ENCODE measurements around the gene GPHN. TPM values are rescaled to one million over a fixed set of nuclear protein-coding genes. Genes with fewer than 3 reads are reported as not detected.

Gene GPHN
- total RNA-seq, 1 experiment from 2014 or later = 34.9 TPM

DNA sequence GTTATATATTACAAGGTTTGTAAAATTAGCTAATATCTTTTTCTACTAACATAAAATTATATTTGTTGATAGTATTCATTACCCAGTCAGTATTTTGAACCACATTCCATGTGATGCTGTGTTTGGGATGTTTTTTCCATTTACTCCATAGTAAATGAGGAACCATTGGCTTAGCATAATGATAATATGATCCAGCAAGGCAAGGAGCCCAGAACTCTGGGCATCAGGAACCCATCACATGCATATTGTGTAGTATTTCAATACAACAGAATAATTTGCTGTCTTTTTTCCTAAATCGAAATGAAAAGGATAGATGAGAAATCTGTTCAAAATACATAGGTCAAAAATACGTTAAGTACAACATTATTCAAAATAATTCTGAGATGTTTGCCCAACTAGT, 632.6 kb downstream of the GPHN start:
- no peak for DNase-seq
- Mint-ChIP-seq H3K4me3 (ENCODE audit: low read depth, unreplicated experiment) (no peak overlapping the region), H3K27me3 (ENCODE audit: unreplicated experiment) (no peaks in the 10 kb centered on the region), H3K9me3 (ENCODE audit: low read depth, unreplicated experiment) (no peaks in the 10 kb centered on the region), H3K4me1 (ENCODE audit: low read depth, unreplicated experiment) (no peaks in the 10 kb centered on the region), H3K27ac (ENCODE audit: unreplicated experiment) (no peak overlapping the region), H3K36me3 (ENCODE audit: insufficient read depth, unreplicated experiment) (peaks cover 4% of the 10 kb centered on the region)
- TF ChIP-seq, protein P1, sequence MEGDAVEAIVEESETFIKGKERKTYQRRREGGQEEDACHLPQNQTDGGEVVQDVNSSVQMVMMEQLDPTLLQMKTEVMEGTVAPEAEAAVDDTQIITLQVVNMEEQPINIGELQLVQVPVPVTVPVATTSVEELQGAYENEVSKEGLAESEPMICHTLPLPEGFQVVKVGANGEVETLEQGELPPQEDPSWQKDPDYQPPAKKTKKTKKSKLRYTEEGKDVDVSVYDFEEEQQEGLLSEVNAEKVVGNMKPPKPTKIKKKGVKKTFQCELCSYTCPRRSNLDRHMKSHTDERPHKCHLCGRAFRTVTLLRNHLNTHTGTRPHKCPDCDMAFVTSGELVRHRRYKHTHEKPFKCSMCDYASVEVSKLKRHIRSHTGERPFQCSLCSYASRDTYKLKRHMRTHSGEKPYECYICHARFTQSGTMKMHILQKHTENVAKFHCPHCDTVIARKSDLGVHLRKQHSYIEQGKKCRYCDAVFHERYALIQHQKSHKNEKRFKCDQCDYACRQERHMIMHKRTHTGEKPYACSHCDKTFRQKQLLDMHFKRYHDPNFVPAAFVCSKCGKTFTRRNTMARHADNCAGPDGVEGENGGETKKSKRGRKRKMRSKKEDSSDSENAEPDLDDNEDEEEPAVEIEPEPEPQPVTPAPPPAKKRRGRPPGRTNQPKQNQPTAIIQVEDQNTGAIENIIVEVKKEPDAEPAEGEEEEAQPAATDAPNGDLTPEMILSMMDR (IDR thresholded peaks at IDR 0.05; ENCODE audit: unreplicated experiment) = no peak
- intact Hi-C loops (cut with micrococcal nuclease; ENCODE audit: unreplicated experiment) = no loop called here
- BruUV-seq (replicated peaks) = no TSS peak
- CTCF ChIA-PET = no interaction called here

DNA sequence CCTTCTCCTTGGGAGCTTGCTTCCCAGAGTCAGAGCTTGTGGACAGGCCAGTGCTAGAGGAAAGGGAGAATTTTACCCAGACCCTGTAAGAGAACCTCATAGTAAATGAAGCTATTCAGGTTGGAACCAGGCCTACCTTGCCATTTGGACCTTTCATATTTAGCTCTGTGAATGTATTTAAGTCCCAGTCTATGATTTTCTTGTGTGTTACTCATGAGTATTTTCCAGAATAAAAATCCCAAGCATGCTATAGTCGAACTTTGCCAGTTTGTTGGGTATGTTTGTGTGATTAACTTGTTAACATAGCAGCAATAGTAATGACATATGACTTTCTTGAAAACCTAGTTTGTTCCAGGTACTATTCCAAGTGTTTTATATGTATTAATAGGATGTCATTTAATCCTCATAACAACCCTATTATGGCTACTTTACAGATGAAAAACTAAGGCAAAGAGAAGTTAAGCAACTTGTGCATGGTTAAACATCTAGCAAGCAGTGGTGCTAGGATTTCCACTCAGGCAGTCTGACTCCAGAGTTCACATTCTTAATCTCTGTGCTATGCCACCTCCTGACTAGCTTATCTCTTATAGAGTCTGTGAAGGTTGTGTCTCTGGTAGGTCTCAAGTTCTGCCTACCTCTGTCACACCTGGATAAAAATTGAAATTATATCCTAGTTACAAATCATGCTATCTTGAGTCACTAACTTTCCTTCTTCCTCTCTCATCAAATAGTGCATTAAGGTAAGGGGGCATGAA, 633.4 kb downstream of the GPHN start:
- intact Hi-C loops (cut with micrococcal nuclease; ENCODE audit: unreplicated experiment) = no loop called here
- Mint-ChIP-seq H3K36me3 (ENCODE audit: insufficient read depth, unreplicated experiment) (peaks cover 4% of the 10 kb centered on the region), H3K4me3 (ENCODE audit: low read depth, unreplicated experiment) (no peak overlapping the region), H3K27ac (ENCODE audit: unreplicated experiment) (no peak overlapping the region), H3K9me3 (ENCODE audit: low read depth, unreplicated experiment) (no peaks in the 10 kb centered on the region), H3K27me3 (ENCODE audit: unreplicated experiment) (no peaks in the 10 kb centered on the region), H3K4me1 (ENCODE audit: low read depth, unreplicated experiment) (no peaks in the 10 kb centered on the region)
- BruUV-seq (replicated peaks) = no TSS peak
- no peak for DNase-seq
- CTCF ChIA-PET = no interaction called here
- TF ChIP-seq, protein P1 (IDR thresholded peaks at IDR 0.05; ENCODE audit: unreplicated experiment) = no peak

DNA sequence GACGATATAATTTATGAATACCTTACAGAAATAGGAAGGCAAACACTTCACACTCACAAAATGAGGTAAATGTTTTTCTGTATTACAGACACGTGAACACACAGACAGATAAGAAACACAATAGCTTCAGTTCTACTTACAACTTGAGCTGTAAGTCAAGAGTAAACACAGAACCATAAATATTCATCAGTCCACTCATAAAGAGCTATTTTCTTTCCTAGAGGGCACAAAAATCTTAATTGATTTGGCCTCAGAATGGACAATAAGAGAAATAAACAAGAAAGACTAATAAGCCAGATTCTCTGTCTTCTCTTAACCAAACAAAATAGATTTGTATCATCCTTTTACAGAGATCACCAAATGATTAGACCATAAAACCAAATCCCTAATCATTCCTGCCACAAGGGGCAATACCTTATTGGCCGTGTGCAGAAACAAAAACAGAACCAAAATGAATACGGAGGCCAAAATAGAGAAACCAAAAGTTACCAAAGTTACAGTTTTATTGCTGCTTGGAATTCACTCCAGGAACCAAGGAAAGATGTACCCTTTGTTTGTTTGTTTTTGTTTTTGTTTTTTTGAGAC, 643.2 kb downstream of the GPHN start:
- no peak overlapping the region for H3K27ac Mint-ChIP-seq (ENCODE audit: unreplicated experiment)
- intact Hi-C loops (cut with micrococcal nuclease; ENCODE audit: unreplicated experiment) = no loop called here
- no peaks in the 10 kb centered on the region for H3K4me1 Mint-ChIP-seq (ENCODE audit: low read depth, unreplicated experiment)
- H3K4me3 Mint-ChIP-seq (ENCODE audit: low read depth, unreplicated experiment) = no peak overlapping the region
- no peaks in the 10 kb centered on the region for H3K36me3 Mint-ChIP-seq (ENCODE audit: insufficient read depth, unreplicated experiment)
- CTCF ChIA-PET = no interaction called here
- no peaks in the 10 kb centered on the region for H3K9me3 Mint-ChIP-seq (ENCODE audit: low read depth, unreplicated experiment)
- no TSS peak for BruUV-seq (replicated peaks)
- H3K27me3 Mint-ChIP-seq (ENCODE audit: unreplicated experiment) = no peaks in the 10 kb centered on the region
- DNase-seq = no peak
- TF ChIP-seq, protein P1 (IDR thresholded peaks at IDR 0.05; ENCODE audit: unreplicated experiment) = no peak

DNA sequence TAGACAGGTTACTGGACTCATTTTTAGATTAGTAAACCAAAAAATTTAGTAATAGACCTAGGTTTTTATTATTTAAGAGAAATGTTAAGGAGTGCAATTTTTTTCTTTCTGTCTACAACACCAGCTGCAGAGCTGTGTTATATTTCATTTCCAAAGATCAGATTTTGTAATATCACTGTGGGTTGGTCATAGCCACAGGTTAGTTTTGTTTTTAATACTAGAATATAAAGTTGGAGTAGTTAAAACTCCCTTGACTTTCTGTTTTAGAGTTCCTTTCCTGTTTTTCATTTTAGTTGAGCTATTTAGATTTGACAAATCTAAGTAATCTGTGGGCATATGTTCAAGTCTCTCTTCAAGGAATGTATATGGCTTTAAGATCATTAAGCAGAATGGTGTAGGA, 650.6 kb downstream of the GPHN start:
- intact Hi-C loops (cut with micrococcal nuclease; ENCODE audit: unreplicated experiment) = no loop called here
- CTCF ChIA-PET = no interaction called here
- no peak for DNase-seq
- Mint-ChIP-seq H3K36me3 (ENCODE audit: insufficient read depth, unreplicated experiment) (no peaks in the 10 kb centered on the region), H3K27ac (ENCODE audit: unreplicated experiment) (no peak overlapping the region), H3K27me3 (ENCODE audit: unreplicated experiment) (no peaks in the 10 kb centered on the region), H3K9me3 (ENCODE audit: low read depth, unreplicated experiment) (no peaks in the 10 kb centered on the region), H3K4me3 (ENCODE audit: low read depth, unreplicated experiment) (no peak overlapping the region), H3K4me1 (ENCODE audit: low read depth, unreplicated experiment) (no peaks in the 10 kb centered on the region)
- TF ChIP-seq, protein P1 (IDR thresholded peaks at IDR 0.05; ENCODE audit: unreplicated experiment) = no peak
- no TSS peak for BruUV-seq (replicated peaks)

All from Calu3 (cell line).